GM06990 (cell line): Measurements from ENCODE around the gene UBE2K.
"Not testable (repeated sequence)": the region's sequence is repeated elsewhere in the genome, so short reads cannot be mapped to it uniquely, and the experiment has no call there.

Experiments used
- DNase-seq: peaks from one replicate; pipeline ENCODE4 v3.0.0-alpha.2; 2011; ENCODE audit not compliant: insufficient read length; ENCODE audit errors: extremely low read depth
- H3K27me3 ChIP-seq: replicated peaks from 2 replicates; pipeline ENCODE4 v1.6.0; 2011; ENCODE audit warnings: low read length; ENCODE audit not compliant: control insufficient read depth, insufficient read depth
- H3K36me3 ChIP-seq: 2 replicates; pipeline ENCODE4 v1.5.1; 2011; ENCODE audit warnings: low read length; ENCODE audit not compliant: control insufficient read depth, insufficient read depth
- H3K4me3 ChIP-seq: replicated peaks from 2 replicates; pipeline ENCODE4 v1.5.1; 2011; ENCODE audit warnings: low read depth, mild to moderate bottlenecking, control low read depth, low read length
- CTCF ChIP-seq: IDR thresholded peaks from 2 replicates; pipeline ENCODE4 v1.5.1; 2011; ENCODE audit warnings: low read length, control low read depth, mild to moderate bottlenecking, inconsistent platforms; ENCODE audit not compliant: insufficient read depth, poor library complexity, severe bottlenecking

UBE2K gene

GRCh38 chr4:39729557-39729956 lies 31.6 kb downstream of the UBE2K start:
- no peak for TF ChIP-seq CTCF
- no peak for DNase-seq
- Histone ChIP-seq H3K36me3 (no peaks in the 10 kb centered on the region), H3K4me3 (no peak overlapping the region), H3K27me3 (no peaks in the 10 kb centered on the region)

DNA sequence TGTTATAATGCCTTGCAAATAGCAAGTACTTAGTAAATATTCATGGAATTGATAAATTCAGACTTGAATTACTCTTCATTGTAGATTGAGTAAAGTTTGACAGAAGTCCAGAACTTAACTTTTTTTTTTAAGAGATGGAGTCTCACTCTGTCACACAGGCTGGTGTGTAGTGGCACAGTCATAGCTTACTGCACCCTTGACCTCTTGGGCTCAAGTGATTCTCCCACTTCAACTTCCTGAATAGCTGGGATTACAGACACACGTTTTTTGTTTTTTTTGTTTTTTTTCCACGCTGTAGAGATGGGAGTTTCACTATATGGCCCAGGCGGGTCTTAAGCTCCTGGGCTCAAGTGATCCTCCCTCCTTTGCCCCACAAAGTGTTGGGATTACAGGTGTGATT lies 32.1 kb downstream of the UBE2K start:
- DNase-seq = no peak
- no peaks in the 10 kb centered on the region for H3K27me3 ChIP-seq
- no peaks in the 10 kb centered on the region for H3K36me3 ChIP-seq
- no peak overlapping the region for H3K4me3 ChIP-seq
- no peak for TF ChIP-seq CTCF

DNA sequence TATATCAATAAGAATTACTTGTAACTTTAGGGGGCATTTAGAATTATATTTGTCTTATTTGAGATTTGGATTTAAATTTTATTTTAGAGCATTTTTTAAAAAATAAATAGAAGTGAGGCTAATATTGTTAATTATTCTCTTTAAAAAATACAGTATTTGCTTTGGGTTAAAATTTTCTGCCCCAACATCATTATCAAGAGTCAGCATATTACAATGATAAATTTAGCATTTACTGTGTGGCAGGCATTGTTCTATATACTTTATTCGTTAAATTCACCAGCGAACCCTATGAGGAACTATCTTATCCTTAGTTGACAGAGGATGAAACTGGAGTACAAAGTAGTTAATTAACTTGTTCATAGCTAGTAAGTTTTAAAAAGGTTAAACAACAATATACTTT lies 34.0 kb downstream of the UBE2K start:
- no peak for TF ChIP-seq CTCF
- Histone ChIP-seq H3K36me3 (no peaks in the 10 kb centered on the region), H3K27me3 (no peaks in the 10 kb centered on the region), H3K4me3 (no peak overlapping the region)
- no peak for DNase-seq

DNA sequence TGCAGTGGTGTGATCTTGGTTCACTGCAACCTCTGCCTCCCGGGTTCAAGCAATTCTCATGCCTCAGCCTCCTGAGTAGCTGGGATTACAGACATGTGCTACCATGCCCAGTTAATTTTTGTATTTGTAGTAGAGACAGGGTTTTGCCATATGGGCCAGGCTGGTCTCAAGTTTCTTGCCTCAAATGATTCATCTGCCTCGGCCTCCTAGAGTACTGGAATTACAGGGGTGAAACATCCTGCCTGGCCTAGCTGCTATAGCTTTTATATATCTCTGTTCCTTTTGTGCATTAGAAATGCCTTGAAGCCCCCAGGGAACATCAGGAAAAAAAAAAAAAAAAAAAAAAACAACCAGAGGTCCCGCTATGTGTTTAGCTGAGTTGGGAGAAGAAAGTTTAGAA lies 34.8 kb downstream of the UBE2K start:
- Histone ChIP-seq H3K27me3 (no peaks in the 10 kb centered on the region), H3K36me3 (no peaks in the 10 kb centered on the region), H3K4me3 (no peak overlapping the region)
- DNase-seq = no peak
- TF ChIP-seq CTCF = no peak

DNA sequence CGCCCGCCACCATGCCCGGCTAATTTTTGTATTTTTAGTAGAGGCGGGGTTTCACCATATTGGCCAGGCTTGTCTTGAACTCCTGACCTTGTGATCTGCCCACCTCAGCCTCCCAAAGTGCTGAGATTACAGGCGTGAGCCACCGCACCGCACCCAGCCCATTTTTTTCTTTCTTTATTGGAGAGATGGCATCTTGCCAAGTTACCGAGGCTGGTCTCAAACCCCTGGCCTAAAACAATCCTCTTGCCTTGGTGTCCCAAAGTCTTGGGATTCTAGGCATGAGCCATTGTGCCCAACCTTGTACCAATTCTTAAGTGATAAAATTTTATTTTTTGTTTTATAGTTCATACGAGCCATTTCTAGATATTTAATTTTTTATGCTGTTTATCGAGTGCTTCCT lies 41.7 kb downstream of the UBE2K start:
- not testable (repeated sequence) for H3K36me3 ChIP-seq, H3K27me3 ChIP-seq, DNase-seq, H3K4me3 ChIP-seq

- Histone ChIP-seq H3K27me3 (no peaks in the 10 kb centered on the region), H3K4me3 (no peak overlapping the region), H3K36me3 (peaks cover 1% of the 10 kb centered on the region; the same call in 1 of the 2 replicates)
- DNase-seq = no peak
- no peak for TF ChIP-seq CTCF
Observed at GRCh38 chr4:39741401-39741800, 43.5 kb downstream of the UBE2K start.
